B cell (primary cell): Measurements from ENCODE around the gene KMT2D. TPM values are rescaled to one million over a fixed set of nuclear protein-coding genes. Genes with fewer than 3 reads are reported as not detected.

Experiments
- ATAC-seq: fragments of 200-7000 bp; cut with Tn5 transposase; one replicate; pipeline ENCODE4 v1.10.0; 2021; ENCODE audit warnings: low read depth, mild to moderate bottlenecking, moderate number of reproducible peaks, moderate library complexity
- CTCF ChIA-PET: fragments of 350-600 bp; sonication (Branson Sonifier 250); formaldehyde crosslinking; loops from one replicate; lab custom pipeline; 2021; ENCODE audit warnings: antibody characterized with exemption, inconsistent platforms; lab: Charles Lee
- POLR2A ChIA-PET: fragments of 350-600 bp; sonication (Branson Sonifier 250); formaldehyde crosslinking; loops from one replicate; lab custom pipeline; 2021; ENCODE audit warnings: antibody characterized with exemption; lab: Charles Lee
- DNase-seq: peaks from one replicate; pipeline ENCODE4 v3.0.0; 2013
- H2AFZ ChIP-seq: 2 replicates; pipeline ENCODE4 v1.6.1; 2012; ENCODE audit warnings: mild to moderate bottlenecking, low read depth, low read length; ENCODE audit not compliant: insufficient read depth, poor library complexity, severe bottlenecking
- H3K27ac ChIP-seq, 2 donors: 1 replicate in 1 of 2; 2 replicates in 1 of 2; pipeline ENCODE4 v1.5.1; 2012 to 2013; ENCODE audit warnings: low read length in 2 of 2, mild to moderate bottlenecking in 2 of 2, moderate library complexity in 1 of 2
- H3K27me3 ChIP-seq, 4 experiments: fragments of 200-600 bp in 1 of 4; sonication (generic) in 1 of 4; replicated peaks in 1 of 4; 1 replicate in 2 of 4; 2 replicates in 2 of 4; pipeline versions ENCODE4 v1.6.1 to v1.7.0; 2013 to 2016; ENCODE audit warnings: low read length in 3 of 4, mild to moderate bottlenecking in 2 of 4, mixed read lengths in 1 of 4, moderate library complexity in 1 of 4; ENCODE audit not compliant: insufficient read depth in 4 of 4, control insufficient read depth in 3 of 4; ENCODE audit errors: control extremely low read depth in 1 of 4
- H3K36me3 ChIP-seq, 2 experiments: replicated peaks in 1 of 2; 1 replicate in 1 of 2; 2 replicates in 1 of 2; pipeline versions ENCODE4 v1.6.1 to v1.7.1; 2013; ENCODE audit warnings: low read length in 1 of 2; ENCODE audit not compliant: insufficient read depth in 2 of 2, control insufficient read depth in 1 of 2; ENCODE audit errors: control extremely low read depth in 1 of 2, extremely low read depth in 1 of 2
- H3K4me1 ChIP-seq, 2 donors: fragments of 200-600 bp in 1 of 2; sonication (generic) in 1 of 2; 1 replicate in 1 of 2; 2 replicates in 1 of 2; pipeline versions ENCODE4 v1.5.1 to v1.6.1; 2013 to 2017; ENCODE audit warnings: low read length in 2 of 2; ENCODE audit not compliant: control insufficient read depth in 2 of 2, insufficient read depth in 2 of 2
- H3K4me2 ChIP-seq: replicated peaks from 2 replicates; pipeline ENCODE3; 2012; ENCODE audit warnings: mild to moderate bottlenecking, low read depth, low read length; ENCODE audit not compliant: poor library complexity, severe bottlenecking
- H3K4me3 ChIP-seq, 5 experiments: fragments of 200-600 bp in 1 of 5; sonication (generic) in 1 of 5; 1 replicate in 3 of 5; 2 replicates in 2 of 5; pipeline versions ENCODE4 v1.5.1 to v1.7.0; 2011 to 2016; ENCODE audit warnings: low read length in 4 of 5, mild to moderate bottlenecking in 4 of 5, low read depth in 2 of 5, control low read depth in 1 of 5, moderate library complexity in 1 of 5; ENCODE audit not compliant: insufficient read depth in 1 of 5; ENCODE audit errors: control extremely low read depth in 1 of 5, extremely low read depth in 1 of 5
- H3K79me2 ChIP-seq: fragments of 200-600 bp; sonication (generic); one replicate; pipeline ENCODE4 v1.6.0; 2016; ENCODE audit warnings: low read length; ENCODE audit not compliant: control insufficient read depth, insufficient read depth
- H3K9ac ChIP-seq: fragments of 200-600 bp; sonication (generic); 2 replicates; pipeline ENCODE4 v1.6.1; 2017; ENCODE audit warnings: mild to moderate bottlenecking, low read length, moderate library complexity
- H3K9me3 ChIP-seq, 3 donors: one replicate each; pipeline versions ENCODE4 v1.6.1 to v1.7.1; 2013; ENCODE audit warnings: low read length in 2 of 3; ENCODE audit not compliant: control insufficient read depth in 2 of 3, insufficient read depth in 1 of 3; ENCODE audit errors: control extremely low read depth in 1 of 3
- H4K20me1 ChIP-seq: 2 replicates; pipeline ENCODE4 v1.6.0; 2012; ENCODE audit warnings: mild to moderate bottlenecking, low read length; ENCODE audit not compliant: insufficient read depth, control insufficient read depth, poor library complexity, severe bottlenecking
- H3K27ac Mint-ChIP-seq: one replicate; pipeline ENCODE4 v1.8.0; 2021; ENCODE audit warnings: mixed read lengths
- H3K27me3 Mint-ChIP-seq: one replicate; pipeline ENCODE4 v1.8.0; 2021; ENCODE audit warnings: mixed read lengths
- H3K4me1 Mint-ChIP-seq: one replicate; pipeline ENCODE4 v1.8.0; 2021; ENCODE audit warnings: mixed read lengths
- H3K4me3 Mint-ChIP-seq: one replicate; pipeline ENCODE4 v1.8.0; 2021; ENCODE audit warnings: mixed read lengths
- H3K9me3 Mint-ChIP-seq: one replicate; pipeline ENCODE4 v1.8.0; 2022; ENCODE audit warnings: mixed read lengths; ENCODE audit not compliant: insufficient read depth
- CTCF ChIP-seq: fragments of 200-600 bp; IDR thresholded peaks from one replicate; pipeline ENCODE4 v1.8.0; 2022; ENCODE audit warnings: antibody characterized with exemption, mild to moderate bottlenecking
- EZH2 ChIP-seq: IDR thresholded peaks from 2 replicates; pipeline ENCODE4 v1.6.1; 2012; ENCODE audit warnings: borderline replicate concordance, low read depth, mild to moderate bottlenecking, moderate library complexity, low read length; ENCODE audit not compliant: insufficient read depth, poor library complexity, severe bottlenecking
- WGBS: methylation state at CpG from one replicate; pipeline ENCODE4 v1.1.5; 2013; ENCODE audit warnings: missing lambda C conversion rate; ENCODE audit not compliant: insufficient coverage; 5-methylcytosine and 5-hydroxymethylcytosine counted together
- intact Hi-C: fragments of 100-400 bp; cut with micrococcal nuclease; formaldehyde crosslinking; loops from one replicate; pipeline ENCODE4 v1.10.0; 2022
- polyA plus RNA-seq: library from polyadenylated mRNA; depleted of rRNA; stranded (reverse); fragments of >200 nt; gene quantifications from 2 replicates; pipeline ENCODE4 v1.2.3, GENCODE V29; 2012
- total RNA-seq, 2 donors: library from RNA; stranded (reverse); fragments of 120-200 nt in 1 of 2; gene quantifications; 1 replicate in 1 of 2; 2 replicates in 1 of 2; pipeline versions ENCODE4 v1.2.3 to v1.2.4, GENCODE V29; 2013 to 2022

Gene KMT2D
- total and polyA plus RNA-seq, 2 donors (not counting 1 experiment from before 2014, with no cell fraction given), result 64.0 to 179 TPM

GRCh38 chr12:49093792-49094159 is 33.2 kb upstream of the KMT2D start:
- H4K20me1 ChIP-seq, result peaks cover 18% of the 10 kb centered on the region
- Mint-ChIP-seq H3K9me3 (no peaks in the 10 kb centered on the region), H3K27me3 (peaks cover 45% of the 10 kb centered on the region), H3K27ac (no peak overlapping the region), H3K4me1 (peaks cover 46% of the 10 kb centered on the region), H3K4me3 (peak overlapping the region; percentile 13)
- POLR2A ChIA-PET, result interaction anchor here (0.6 to 1.8 kb wide), 3 partner anchors 13 to 189 kb away, joined by 4 to 9 read pairs (median 5); partner anchors contain the start of gene TUBA1B
- no peak for TF ChIP-seq EZH2
- TF ChIP-seq CTCF, result no peak
- peaks cover 0 to 27% (median 0%) of the 10 kb centered on the region in 3 donors for H3K9me3 ChIP-seq
- peaks cover 0 to 64% (median 45%) of the 10 kb centered on the region in 4 experiments for H3K27me3 ChIP-seq
- H3K36me3 ChIP-seq, result peaks cover 0 to 2% of the 10 kb centered on the region in 2 experiments
- H3K4me3 ChIP-seq, result no peak overlapping the region
- intact Hi-C loops, result loop anchor here (2.0 to 10.0 kb wide), 2 partner anchors 97 to 251 kb away; partner anchors contain the start of gene DNAJC22
- peak overlapping the region; percentile 46 for H2AFZ ChIP-seq
- peaks cover 52 to 54% of the 10 kb centered on the region in 2 donors for H3K4me1 ChIP-seq
- peak overlapping the region; percentile 16 for H3K9ac ChIP-seq
- CTCF ChIA-PET, result interaction anchor here (0.8 to 11.5 kb wide), 10 partner anchors 9 to 141 kb away, joined by 3 to 199 read pairs (median 6); partner anchors contain the start of gene LMBR1L
- H3K79me2 ChIP-seq, result no peaks in the 10 kb centered on the region
- peak; percentile 45 for DNase-seq
- WGBS, result 6% methylated on average over 7 of the region's 9 CpGs
- peak overlapping the region; percentile 66 for H3K4me2 ChIP-seq
- no peak overlapping the region for H3K27ac ChIP-seq
- no peak for ATAC-seq

- Mint-ChIP-seq H3K4me1 (peaks cover 55% of the 10 kb centered on the region), H3K27me3 (peaks cover 54% of the 10 kb centered on the region), H3K9me3 (no peaks in the 10 kb centered on the region), H3K4me3 (peak overlapping the region; percentile 13), H3K27ac (no peak overlapping the region)
- H3K9me3 ChIP-seq, result peaks cover 0 to 27% (median 0%) of the 10 kb centered on the region in 3 donors
- no peak overlapping the region for H2AFZ ChIP-seq
- DNase-seq (no peak), ATAC-seq (no peak)
- H3K79me2 ChIP-seq, result no peaks in the 10 kb centered on the region
- peaks cover 21% of the 10 kb centered on the region for H4K20me1 ChIP-seq
- H3K27ac ChIP-seq, result no peak overlapping the region
- TF ChIP-seq CTCF (no peak), EZH2 (no peak)
- peaks cover 0 to 2% of the 10 kb centered on the region in 2 experiments for H3K36me3 ChIP-seq
- CTCF ChIA-PET, result interaction anchor here (0.7 to 11.5 kb wide), 17 partner anchors 8 to 142 kb away, joined by 3 to 199 read pairs (median 4); partner anchors contain the start of genes LMBR1L and RHEBL1
- H3K27me3 ChIP-seq, result peaks cover 0 to 72% (median 49%) of the 10 kb centered on the region in 4 experiments
- intact Hi-C loops, result loop anchor here (1.0 to 10.0 kb wide), 3 partner anchors 29 to 252 kb away; partner anchors contain the start of gene DNAJC22
- H3K4me2 ChIP-seq, result no peak overlapping the region
- no peak overlapping the region for H3K4me3 ChIP-seq
- POLR2A ChIA-PET, result interaction anchor here (0.6 to 1.8 kb wide), 4 partner anchors 38 to 142 kb away, joined by 3 to 9 read pairs (median 5); partner anchors contain the start of gene TUBA1B
- H3K4me1 ChIP-seq, result peaks cover 61 to 63% of the 10 kb centered on the region in 2 donors
- H3K9ac ChIP-seq, result no peak overlapping the region
- WGBS, result 50% methylated on average over 1 of the region's 4 CpGs
Measured at GRCh38 chr12:49092816-49093406, 32.3 kb upstream of the KMT2D start.
